GF-D8 (cell line): ENCODE measurements around the gene FLG2.
"Not testable (repeated sequence)": the region's sequence is repeated elsewhere in the genome, so short reads cannot be mapped to it uniquely, and the experiment has no call there.

Experiments used
- DNase-seq: peaks from one replicate; lab custom pipeline; 2025; lab: John Stamatoyannopoulos, UW

Gene FLG2

GRCh38 chr1:152312169-152312568 is 47.6 kb downstream of the FLG2 start:
- DNase-seq: not testable (repeated sequence)

GRCh38 chr1:152309955-152310354 is 49.9 kb downstream of the FLG2 start:
- no peak for DNase-seq

GRCh38 chr1:152309320-152309901 is 50.4 kb downstream of the FLG2 start:
- not testable (repeated sequence) for DNase-seq

DNA sequence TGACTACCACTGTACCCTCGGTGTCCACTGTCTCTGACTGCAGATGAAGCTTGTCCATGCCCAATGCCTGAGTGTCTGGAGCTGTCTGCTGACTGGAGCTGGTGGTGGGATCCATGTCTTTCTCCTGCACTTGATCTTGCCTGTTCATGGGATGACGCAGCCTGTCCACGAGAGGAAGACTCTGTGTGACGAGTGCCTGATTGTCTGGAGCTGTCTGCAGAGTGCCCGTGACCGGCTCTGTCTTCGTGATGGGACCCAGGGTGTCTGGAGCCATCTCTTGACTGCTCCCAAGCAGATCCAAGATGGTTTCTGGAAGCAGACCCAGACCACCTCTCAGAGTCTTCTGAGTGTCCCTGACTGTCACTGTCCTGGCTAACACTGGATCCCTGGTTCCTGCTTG is 51.0 kb downstream of the FLG2 start:
- not testable (repeated sequence) for DNase-seq

- not testable (repeated sequence) for DNase-seq
These were observed 51.8 kb downstream of the FLG2 start for GRCh38 chr1:152307970-152308369.

- DNase-seq: not testable (repeated sequence)
These were observed 53.7 kb downstream of the FLG2 start for GRCh38 chr1:152306123-152306522.

GRCh38 chr1:152304773-152305172 is 55.0 kb downstream of the FLG2 start:
- DNase-seq: not testable (repeated sequence)

DNA sequence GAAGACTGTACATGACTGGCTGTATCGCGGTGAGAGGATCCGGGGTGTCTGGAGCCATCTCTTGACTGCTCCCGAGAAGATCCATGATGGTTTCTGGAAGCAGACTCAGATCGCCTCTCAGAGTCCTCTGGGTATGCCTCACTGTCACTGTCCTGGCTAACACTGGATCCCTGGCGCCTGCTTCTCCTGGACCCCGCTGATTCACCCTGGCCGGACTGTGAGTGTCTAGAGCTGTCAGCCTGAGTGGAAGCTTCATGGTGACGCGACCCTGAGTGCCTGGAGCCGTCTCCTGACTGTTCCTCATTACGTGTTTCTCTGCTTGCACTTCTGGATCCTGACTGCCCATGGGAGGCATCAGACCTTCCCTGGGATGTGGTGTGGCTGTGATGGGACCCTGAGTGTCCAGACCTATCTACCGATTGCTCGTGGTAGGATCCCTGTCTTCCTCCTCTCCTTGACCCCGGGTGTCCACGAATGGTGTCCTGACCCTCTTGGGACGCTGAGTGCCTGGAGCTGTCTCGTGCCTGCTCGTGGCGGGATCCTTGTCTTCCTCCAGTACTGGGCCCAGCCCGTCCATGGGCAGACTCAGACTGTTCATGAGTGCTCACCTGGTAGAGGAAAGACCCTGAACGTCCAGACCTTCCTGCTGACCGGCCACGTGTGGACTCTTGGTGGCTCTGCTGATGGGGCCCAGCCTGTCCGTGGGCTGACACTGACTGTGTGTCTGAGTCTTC is 56.5 kb downstream of the FLG2 start:
- DNase-seq: not testable (repeated sequence)
